BJ (cell line): ENCODE results near the gene ADARB1. TPM values are rescaled to one million over a fixed set of nuclear protein-coding genes. Genes with fewer than 3 reads are reported as not detected.

Experiments
- CTCF ChIA-PET: fragments of 350-600 bp; formaldehyde crosslinking; extraction: SDS; loops from one replicate; lab custom pipeline; 2021; ENCODE audit warnings: antibody characterized with exemption, inconsistent platforms; lab: Yijun Ruan, JAX
- POLR2A ChIA-PET: fragments of 300-600 bp; sonication (Branson Sonifier 250); formaldehyde crosslinking; extraction: SDS; loops from one replicate; lab custom pipeline; 2021; ENCODE audit warnings: antibody characterized with exemption; lab: Charles Lee
- DNase-seq: peaks from one replicate; pipeline ENCODE4 v3.0.0-alpha.2; 2011; ENCODE audit warnings: low read depth
- H3K27me3 ChIP-seq: 2 replicates; pipeline ENCODE4 v1.6.0; 2011; ENCODE audit warnings: low read length; ENCODE audit not compliant: control insufficient read depth, insufficient read depth
- H3K36me3 ChIP-seq: 2 replicates; pipeline ENCODE4 v1.5.1; 2011; ENCODE audit warnings: low read length; ENCODE audit not compliant: control insufficient read depth, insufficient read depth
- H3K4me3 ChIP-seq: 2 replicates; pipeline ENCODE4 v1.5.1; 2011; ENCODE audit warnings: low read depth, mild to moderate bottlenecking, control low read depth, low read length
- polyA plus RNA-seq: library from polyadenylated mRNA; depleted of rRNA; stranded (reverse); fragments of >200 nt; gene quantifications from 2 replicates; pipeline ENCODE4 v1.2.3, GENCODE V29; 2011
- TF ChIP-seq, protein P1 (sequence below): IDR thresholded peaks from 2 replicates; pipeline ENCODE4 v1.5.1; 2011; ENCODE audit warnings: low read depth, mild to moderate bottlenecking, control low read depth, inconsistent platforms, low read length, moderate library complexity; ENCODE audit not compliant: insufficient read depth

Gene ADARB1
- polyA plus RNA-seq, 1 experiment: 10.9 TPM

DNA sequence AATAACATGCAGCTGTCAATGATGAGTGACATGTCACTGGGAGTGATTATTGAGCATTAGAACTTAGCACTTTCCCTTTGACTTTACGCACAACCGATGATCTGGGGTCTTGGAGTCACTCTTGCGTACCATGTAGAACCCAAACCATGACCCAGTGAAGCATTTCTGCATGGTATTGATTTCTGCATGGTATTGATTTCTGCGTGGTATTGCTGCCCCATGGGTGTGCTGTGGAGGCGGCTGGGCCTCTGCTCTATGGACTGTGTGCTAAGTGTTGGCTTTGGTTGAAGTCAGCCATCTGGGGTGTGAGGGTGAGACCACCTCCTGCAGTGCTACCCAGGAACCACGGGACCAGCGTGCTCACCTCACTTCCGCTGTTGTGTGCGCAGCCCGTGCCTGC, 98.0 kb downstream of the ADARB1 start:
- POLR2A ChIA-PET: no interaction called here
- CTCF ChIA-PET: no interaction called here
- DNase-seq: no peak
- H3K27me3 ChIP-seq: no peaks in the 10 kb centered on the region
- TF ChIP-seq, protein P1, sequence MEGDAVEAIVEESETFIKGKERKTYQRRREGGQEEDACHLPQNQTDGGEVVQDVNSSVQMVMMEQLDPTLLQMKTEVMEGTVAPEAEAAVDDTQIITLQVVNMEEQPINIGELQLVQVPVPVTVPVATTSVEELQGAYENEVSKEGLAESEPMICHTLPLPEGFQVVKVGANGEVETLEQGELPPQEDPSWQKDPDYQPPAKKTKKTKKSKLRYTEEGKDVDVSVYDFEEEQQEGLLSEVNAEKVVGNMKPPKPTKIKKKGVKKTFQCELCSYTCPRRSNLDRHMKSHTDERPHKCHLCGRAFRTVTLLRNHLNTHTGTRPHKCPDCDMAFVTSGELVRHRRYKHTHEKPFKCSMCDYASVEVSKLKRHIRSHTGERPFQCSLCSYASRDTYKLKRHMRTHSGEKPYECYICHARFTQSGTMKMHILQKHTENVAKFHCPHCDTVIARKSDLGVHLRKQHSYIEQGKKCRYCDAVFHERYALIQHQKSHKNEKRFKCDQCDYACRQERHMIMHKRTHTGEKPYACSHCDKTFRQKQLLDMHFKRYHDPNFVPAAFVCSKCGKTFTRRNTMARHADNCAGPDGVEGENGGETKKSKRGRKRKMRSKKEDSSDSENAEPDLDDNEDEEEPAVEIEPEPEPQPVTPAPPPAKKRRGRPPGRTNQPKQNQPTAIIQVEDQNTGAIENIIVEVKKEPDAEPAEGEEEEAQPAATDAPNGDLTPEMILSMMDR: no peak
- no peaks in the 10 kb centered on the region for H3K36me3 ChIP-seq
- H3K4me3 ChIP-seq: no peak overlapping the region

GRCh38 chr21:45175326-45176095, 101.1 kb downstream of the ADARB1 start:
- ChIA-PET POLR2A (no interaction called here), CTCF (interaction anchor here (1.5 kb wide), 1 partner anchor 15 kb away, joined by 3 read pairs; no protein-coding TSS in a partner anchor)
- Histone ChIP-seq H3K27me3 (no peaks in the 10 kb centered on the region), H3K36me3 (no peaks in the 10 kb centered on the region; the same call in 1 of the 2 replicates), H3K4me3 (no peak overlapping the region)
- TF ChIP-seq, protein P1: no peak
- no peak for DNase-seq

GRCh38 chr21:45176141-45176540, 101.8 kb downstream of the ADARB1 start:
- POLR2A ChIA-PET: no interaction called here
- TF ChIP-seq, protein P1: no peak
- H3K27me3 ChIP-seq: no peaks in the 10 kb centered on the region
- H3K36me3 ChIP-seq: no peaks in the 10 kb centered on the region; the same call in none of the 2 replicates
- CTCF ChIA-PET: no interaction called here
- no peak for DNase-seq
- H3K4me3 ChIP-seq: no peak overlapping the region

DNA sequence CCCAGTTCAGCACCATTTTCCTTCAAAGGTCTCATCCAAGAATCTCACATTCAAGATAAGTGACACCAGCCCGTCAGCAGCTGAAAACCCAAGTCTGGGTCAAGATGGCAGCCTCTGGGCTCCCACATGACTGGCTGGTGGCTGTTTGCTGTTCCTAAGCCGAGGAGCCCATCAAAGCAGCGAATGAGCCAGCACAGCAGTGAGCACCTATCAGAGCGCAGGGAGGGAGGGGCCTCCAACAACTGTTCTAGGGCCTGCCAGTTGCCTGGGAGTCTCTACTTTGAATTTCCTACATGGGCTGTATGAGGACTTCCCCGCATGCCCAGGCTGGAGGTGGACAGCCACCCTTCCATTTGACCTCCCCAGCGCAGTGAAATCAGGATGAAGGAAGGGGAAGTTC, 102.7 kb downstream of the ADARB1 start:
- CTCF ChIA-PET: no interaction called here

DNA sequence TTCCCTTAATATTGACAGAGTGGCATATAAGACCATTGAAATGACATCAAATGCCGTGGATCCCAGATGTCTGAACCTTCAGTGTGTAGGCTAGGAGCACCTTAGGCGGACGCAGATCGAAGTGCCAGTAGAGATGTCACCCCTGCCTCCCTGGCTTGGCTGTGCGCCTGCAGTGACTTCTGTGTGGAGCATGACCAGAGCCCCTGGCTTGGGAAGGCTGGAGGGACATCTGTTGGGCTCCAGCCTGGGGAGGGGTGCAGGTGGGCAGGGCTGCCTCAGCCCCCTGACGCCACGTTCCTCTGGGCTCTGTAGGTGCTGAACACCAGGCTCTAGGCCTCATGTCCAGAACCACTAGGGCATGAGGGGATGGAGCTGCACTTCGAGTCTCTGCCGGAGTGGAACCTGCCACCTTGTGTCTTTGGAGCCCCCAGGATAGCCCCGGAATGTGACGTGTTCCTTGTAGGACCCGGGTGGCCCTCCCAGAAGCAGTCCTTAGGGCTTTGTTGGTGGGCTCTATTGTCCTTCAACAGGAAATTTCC, 103.8 kb downstream of the ADARB1 start:
- H3K4me3 ChIP-seq: no peak overlapping the region
- ChIA-PET CTCF (no interaction called here), POLR2A (no interaction called here)
- TF ChIP-seq, protein P1: no peak
- no peaks in the 10 kb centered on the region for H3K27me3 ChIP-seq
- H3K36me3 ChIP-seq: peaks cover 1% of the 10 kb centered on the region
- no peak for DNase-seq

More for the DNA sequence above, 102.7 kb downstream of the ADARB1 start:
- TF ChIP-seq, protein P1: no peak
- Histone ChIP-seq H3K27me3 (no peaks in the 10 kb centered on the region), H3K36me3 (peaks cover 1% of the 10 kb centered on the region), H3K4me3 (no peak overlapping the region)
- POLR2A ChIA-PET: no interaction called here
- no peak for DNase-seq
